Sciatic nerve (tissue), 2 donors: ENCODE data around the gene RASSF1. TPM values are rescaled to one million over a fixed set of nuclear protein-coding genes. Genes with fewer than 3 reads are reported as not detected.

ENCODE experiments used
- ATAC-seq: fragments of 200-7000 bp; cut with Tn5 transposase; one replicate; pipeline ENCODE4 v1.9.1; 2020; ENCODE audit warnings: mild to moderate bottlenecking, moderate library complexity
- DNase-seq: peaks from one replicate; pipeline ENCODE4 v3.0.0-alpha.2; 2020; ENCODE audit warnings: low spot score
- intact Hi-C: fragments of 100-400 bp; cut with DNase I; formaldehyde crosslinking; loops from one replicate; pipeline ENCODE4 v1.14.2; 2022
- total RNA-seq: library from RNA; stranded (reverse); fragmentation: NEBNext Ultra II Directional; extraction: Animal tissue kit (Norgen Biotek cat#: 25700); gene quantifications from one replicate; pipeline ENCODE4 v1.2.1, GENCODE V29; 2021
- donor health status: DM: no; HTN: no; CAD: no.
- donor health status: DM: no; HTN: no; CAD: no.

The RASSF1 gene
- total RNA-seq, 1 donor from 2014 or later: 51.0 TPM

DNA sequence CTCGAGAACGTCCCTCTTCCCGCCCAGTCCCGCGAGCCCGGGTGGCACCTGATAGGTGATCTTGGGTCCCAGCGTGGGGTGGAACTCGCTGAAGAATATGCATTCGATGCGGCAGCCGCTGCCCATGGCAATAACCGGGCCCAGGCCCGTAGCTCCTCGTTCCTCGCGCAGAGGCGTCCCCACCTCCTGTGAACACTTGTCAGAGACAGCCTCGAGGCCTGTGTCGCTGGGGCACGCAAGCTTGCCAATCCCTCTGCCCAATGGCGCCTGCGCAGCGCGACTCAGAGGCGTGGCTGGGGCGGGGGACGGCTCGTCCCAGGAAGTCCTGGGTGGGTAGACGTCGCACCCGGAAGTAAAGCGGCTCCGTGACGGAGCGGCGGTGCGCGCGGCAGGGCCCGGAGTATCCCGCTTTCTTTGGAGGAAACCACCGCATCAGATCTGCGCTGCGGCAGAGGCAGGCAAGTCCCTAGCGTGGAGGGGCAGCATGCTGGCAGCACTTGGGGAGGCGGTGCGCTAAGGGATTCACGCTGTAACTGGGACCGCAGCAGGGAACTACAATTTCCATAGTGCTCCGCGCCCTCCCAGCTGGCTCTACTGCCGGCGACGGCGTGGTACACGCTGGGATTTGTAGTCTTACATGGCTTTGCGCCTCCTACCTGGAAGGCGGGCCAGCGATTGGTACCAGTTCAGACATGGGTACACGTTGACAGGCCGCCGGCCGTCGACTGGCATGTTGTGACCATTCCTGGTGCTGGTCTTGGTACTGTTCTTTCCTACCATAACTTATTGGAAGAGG, 10.1 kb upstream of the RASSF1 start, which contains the start of the genes CYB561D2 and NPRL2:
CYB561D2 (plus strand) TSS at position 336 of the 796 bp plus-strand sequence. CDS start 572 bp downstream, outside the sequence.
NPRL2 (minus strand) TSS at position 249 of the 796 bp plus-strand sequence; CDS start at position 126, 123 bp downstream.
- ATAC-seq (peak; percentile 96), DNase-seq (peak; percentile 98)
- intact Hi-C loops: no loop called here

DNA sequence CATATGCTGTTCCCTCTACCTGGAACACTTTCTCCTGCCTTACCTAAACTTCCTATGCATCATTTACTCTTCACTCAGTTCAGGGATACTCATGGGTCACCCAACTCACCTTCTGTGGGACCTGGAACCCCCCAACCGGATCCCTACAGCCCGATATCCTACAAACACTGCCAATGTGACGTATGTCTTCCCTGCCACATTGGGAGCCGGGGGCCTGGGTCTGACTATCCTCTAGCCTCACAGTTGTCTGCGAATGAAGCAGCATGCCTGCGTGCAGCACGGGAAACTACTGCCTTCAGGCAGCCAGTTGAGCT, 9.5 kb upstream of the RASSF1 start:
- DNase-seq: no peak
- intact Hi-C loops: no loop called here
- ATAC-seq: no peak

DNA sequence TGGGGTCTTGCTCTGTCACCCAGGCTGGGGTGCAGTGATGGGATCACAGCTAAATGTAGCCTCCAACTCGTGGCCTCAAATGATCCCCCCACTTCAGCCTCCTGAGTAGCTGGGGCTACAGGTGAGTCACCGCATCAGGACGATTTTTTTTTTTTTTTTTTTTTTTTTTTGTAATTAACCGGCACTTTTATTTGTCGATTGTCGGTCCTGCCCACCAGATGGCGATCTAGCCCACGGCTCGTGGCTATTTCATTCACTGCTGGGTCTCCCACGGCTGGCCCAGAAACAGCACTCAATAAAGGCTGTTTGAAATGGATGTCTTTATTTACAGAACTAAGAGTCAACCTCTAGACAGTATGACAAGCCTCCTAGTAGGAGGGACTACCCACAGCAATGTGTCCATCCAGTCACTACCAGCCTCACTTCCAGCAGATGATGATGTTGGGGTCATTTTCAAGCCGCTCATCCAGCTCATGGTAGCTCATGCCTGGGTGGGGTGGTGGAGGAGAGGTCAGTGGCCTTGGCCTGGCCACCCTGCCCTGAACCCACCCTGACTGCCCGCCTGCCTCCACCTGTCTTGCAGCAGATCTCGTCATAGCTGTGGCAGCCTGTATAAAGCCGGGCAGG, 6.7 kb upstream of the RASSF1 start:
- ATAC-seq: no peak
- intact Hi-C loops: loop anchor here (5.0 kb wide), 1 partner anchor 195 kb away; no protein-coding TSS in a partner anchor
- DNase-seq: peak; percentile 86

DNA sequence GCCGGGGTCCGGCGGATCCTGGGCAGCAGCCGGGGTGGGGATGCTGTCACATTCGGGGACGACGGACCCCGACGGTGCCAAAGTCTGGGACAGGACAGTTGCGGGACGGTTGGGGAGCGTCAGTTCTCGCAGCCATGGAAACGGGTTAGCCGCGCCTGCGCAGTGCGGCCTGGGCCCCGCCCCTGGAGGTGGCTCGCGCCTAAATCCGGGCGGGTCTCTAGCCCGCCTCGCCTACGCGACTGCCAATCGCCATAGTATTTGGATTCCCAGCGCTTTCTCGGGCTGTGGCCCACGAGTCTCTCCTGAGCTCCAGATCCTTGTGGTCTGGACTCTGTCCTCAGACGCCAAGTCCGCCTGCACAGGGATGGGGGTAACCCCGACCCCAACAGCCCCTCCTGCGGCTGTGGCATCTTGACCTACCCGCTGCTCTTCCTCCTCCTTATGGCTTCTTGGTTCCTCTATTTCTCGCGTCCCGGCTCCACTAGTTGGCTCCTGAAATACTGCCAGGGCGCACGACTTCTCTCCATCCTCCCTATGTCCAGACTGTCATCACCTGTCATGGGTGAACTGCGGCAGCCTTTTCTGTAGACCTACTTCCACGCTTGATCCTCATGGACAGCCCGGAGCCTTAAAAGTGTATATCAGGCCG, 5.1 kb upstream of the RASSF1 start, which contains the start of gene ZMYND10:
ZMYND10 (minus strand) TSS at position 147 of the 649 bp plus-strand sequence. CDS start 153 bp downstream, outside the sequence.
- DNase-seq (peak; percentile 85), ATAC-seq (peak; percentile 49)
- intact Hi-C loops: loop anchor here (5.0 kb wide), 1 partner anchor 197 kb away; no protein-coding TSS in a partner anchor

DNA sequence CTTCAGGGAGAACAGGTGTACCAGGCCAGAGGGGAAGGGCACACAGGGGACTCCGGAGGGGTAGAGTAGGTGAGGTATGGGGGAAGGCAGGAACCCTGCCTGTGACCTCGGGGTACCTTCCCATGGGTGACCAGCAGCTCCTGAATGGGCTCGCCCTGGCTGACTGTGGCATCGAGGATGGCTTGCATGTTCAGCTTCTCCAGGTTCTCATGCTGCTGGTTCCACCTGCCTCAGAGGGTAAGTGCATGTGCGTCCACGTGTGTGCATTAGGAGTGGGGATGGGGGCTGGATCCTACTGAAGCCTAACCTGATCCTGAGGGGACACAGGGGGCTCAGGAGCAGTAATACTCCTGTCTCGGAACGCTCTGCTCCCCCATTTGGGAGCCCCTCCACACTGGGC, 4.4 kb upstream of the RASSF1 start:
- ATAC-seq: no peak
- DNase-seq: no peak
- intact Hi-C loops: loop anchor here (5.0 kb wide), 1 partner anchor 197 kb away; no protein-coding TSS in a partner anchor

DNA sequence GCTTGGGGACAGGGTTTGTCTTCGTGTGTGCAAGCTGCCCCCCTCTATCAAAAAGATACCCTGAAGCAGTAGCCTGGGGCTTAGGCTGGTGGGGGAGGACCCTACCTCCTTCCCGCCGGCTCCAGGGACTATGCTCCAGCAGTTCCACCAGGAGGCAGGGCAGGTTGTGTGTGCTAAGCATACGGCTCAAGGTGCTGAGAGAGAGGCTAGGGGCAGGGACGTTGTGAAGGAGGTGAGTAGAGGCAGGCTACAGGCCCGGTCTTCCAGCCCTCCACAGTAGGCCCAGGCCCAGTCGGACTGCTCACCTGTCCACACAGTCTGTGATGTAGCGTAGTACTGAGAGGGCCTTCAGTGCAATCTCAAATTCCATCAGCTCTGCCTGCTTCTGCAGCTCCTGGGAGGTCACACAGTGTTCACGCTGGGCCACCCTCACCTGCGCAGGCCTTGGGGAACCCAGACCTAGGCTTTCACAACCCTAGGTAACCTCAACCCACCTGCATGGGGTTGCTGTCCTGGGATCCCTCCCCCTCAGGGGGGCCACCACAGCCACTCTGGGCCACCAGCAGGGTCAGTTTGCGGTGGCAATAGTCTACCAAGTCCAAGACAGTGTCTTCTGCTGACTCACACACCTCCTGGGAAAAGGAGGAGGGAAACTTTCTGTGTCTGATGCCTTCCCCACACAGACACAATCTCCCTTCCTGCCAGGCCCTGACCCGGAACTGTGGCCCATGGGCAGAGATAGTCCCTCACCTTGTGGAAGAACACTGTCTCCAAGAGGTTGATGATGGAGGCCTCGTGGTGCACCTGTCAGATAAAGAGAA, 2.4 kb upstream of the RASSF1 start:
- intact Hi-C loops: no loop called here
- DNase-seq: no peak

DNA sequence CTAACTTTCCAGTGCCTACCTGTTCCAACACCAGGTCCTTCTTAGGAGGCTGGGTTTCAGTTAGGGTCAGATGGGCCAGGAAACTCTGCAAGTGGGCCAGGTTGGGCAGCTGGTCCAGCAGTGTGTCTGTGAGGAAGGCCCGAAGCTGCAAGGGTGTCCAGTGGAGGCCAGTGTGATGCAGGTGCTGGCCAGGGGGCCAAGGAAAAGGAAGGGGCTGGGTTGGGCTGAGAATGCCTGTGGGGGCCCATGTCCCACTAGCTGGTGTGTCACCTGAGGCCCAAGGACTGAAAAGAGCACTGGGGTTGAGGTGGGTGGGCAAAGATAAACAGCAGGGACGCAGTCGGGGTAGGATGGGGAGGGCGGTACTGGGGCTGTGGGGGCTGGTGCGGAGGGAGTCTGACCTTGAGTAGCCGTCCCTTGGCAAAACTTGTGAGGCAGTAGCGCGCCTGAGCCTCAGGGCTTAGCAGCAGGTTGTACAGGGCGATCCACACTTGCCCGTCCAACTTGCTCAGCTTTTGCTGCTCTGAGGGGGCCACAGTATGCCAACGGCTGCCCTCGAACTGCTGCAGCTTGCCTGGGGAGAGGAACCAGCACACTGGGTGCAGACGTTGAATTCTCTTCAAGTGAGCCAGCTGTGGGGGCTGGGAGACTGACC, 1.5 kb upstream of the RASSF1 start:
- ATAC-seq (no peak), DNase-seq (no peak)
- intact Hi-C loops: no loop called here

More for the DNA sequence above, 2.4 kb upstream of the RASSF1 start:
- ATAC-seq: no peak

DNA sequence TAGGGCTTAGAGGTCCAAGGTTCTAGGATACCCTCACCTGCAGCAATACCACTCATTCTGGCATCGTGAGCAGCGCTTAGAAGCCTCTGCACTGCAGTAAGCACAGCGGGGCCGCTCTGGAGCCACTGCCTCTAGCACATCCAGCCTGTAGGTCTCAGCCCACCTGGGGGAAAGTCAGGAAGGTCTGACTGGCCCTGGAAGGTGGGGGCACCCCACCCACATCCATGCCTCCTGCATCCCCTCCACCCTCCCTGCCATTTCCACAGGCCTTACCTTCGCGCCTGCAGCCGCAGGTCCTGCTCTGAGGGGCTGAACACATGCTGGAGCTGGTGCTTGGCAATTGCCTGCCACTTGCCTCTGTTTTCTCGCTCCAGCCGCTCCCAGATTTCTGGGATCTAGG, 901 bp upstream of the RASSF1 start:
- ATAC-seq (no peak), DNase-seq (no peak)
- intact Hi-C loops: no loop called here

DNA sequence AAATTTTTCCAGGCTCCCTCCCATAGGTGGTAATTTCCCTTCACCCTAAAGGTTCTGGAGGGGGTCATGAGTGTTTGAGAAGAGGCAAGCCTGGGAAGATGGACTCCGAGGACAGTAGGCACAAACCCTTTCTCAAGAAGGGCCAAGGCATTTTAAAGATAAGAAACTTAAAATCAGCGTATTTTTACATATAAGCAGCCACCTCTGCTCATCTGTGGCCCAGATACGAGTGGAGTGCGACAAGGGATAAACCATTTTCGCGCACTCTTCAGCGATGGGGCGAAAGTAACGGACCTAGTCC, 539 bp downstream of the RASSF1 start:
- DNase-seq: no peak

DNA sequence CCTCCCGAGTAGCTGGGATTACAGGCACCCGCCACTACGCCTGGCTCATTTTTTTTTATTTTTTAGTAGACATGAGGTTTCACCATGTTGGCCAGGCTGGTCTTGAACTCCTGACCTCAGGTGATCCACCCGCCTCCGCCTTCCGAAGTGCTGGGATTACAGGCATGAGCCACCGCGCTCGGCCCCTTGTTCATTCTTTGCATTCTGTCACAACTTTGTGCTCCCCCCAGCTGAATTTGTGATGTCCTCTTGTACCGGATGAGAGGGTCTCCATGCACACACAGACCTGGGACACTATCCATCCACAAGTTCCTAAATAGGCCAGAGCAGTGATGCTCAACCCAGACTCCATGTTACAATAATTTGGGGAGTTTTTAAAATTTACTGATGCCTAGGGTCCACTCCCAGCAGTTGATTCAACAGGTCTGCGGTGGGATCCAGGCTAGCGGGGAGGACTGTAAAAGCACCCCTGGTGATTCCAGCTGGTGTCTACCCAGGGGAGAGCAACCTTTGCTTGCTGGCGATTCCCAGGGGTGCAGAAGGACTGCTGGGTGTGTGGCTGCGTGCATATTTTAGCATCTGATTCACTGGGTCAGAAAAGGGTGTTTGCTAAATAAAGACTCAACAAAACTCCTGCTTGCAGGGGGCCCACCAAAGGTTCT, 1.0 kb downstream of the RASSF1 start:
- intact Hi-C loops: no loop called here
- DNase-seq (no peak), ATAC-seq (no peak)

More for the DNA sequence above, 539 bp downstream of the RASSF1 start:
- no peak for ATAC-seq
- intact Hi-C loops: no loop called here

DNA sequence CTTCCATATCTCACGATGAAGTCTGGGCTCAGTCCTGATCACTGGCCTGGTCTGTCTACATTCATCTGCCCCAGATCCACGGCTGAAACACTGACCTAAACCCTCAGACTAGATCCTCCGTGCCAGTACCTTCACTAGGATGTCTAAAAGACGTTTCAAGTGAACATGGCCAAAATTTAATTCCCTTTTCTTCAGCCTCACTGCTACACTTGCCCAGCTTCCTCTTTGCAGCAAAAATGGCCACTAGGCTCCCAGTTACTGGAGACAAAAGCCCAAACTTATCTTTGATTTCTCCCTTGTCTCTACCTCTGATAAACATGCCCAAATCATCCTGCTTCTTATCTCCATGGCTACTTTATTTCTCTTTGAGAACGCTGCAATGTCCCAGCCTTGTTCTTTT, 1.7 kb downstream of the RASSF1 start:
- intact Hi-C loops: no loop called here
- ATAC-seq: no peak
- no peak for DNase-seq

DNA sequence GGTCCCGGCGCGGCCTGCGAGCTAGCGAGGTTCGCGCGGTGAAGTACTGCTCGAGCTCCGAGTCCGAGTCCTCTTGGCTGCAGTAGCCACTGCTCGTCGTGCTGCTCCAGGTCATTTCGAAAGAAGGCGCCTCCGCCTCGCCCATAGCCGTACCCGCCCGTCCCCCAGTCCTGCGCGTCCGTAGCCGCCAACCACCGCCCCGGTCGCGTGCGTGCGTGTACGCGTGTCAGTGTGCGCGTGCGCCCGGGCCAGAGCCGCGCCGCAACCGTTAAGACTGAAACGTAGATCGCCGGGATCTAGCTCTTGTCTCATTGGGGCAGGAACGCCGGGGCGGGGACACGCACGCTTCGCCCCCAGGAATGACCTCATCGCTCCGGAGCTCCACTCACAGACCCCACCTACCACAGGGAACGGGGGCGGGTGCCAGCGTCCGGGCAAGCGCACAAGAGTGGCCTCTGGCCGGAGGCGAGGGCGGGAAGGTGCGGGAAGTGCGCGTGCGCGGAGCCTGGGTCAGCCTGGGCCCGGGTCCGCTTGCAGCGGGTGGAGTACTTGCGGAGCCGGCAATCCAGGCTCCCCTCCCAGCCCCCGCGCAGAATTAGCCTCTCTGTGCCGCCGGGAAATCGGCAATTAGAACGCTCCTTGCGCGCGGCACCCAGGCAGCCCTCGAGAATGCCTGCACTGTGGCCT, 3.3 kb downstream of the RASSF1 start:
- ATAC-seq (peak; percentile 92), DNase-seq (peak; percentile 100)
- intact Hi-C loops: no loop called here

DNA sequence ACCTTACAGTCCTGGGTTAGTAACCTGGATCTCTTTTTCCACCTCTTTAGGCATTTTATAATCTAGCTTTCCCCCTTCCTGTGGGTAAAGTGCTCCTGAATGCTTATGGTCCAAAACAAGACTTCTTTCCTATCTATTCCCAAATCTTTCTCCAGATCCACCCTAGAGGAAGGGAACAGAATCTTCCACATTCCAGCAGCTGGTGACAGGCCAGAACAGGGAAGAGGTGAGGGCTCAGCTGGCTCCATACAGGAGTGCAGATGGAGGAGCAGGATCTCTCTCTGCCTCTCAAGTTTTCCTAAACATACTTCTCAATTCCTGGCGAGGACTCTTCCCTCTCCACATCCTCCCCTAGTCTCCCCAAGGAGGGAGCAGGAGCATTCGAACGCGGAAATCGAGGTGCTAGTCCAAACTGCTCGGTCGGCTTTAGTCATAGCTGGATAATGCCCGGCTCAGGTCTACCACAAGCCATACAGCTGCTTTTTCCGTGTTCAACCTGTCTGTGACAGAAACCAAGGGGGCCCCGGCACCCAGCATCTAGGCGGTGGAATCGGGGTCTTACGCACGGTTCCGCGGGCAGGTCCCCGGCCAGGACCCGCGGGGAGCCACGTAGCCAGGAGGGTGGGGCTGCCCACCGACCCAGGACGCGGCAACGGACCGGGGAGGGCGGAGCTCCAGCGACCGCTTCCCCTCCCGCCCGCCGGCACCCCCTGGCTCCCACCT, 4.0 kb downstream of the RASSF1 start:
- no peak for DNase-seq
- intact Hi-C loops: no loop called here
- ATAC-seq: no peak

DNA sequence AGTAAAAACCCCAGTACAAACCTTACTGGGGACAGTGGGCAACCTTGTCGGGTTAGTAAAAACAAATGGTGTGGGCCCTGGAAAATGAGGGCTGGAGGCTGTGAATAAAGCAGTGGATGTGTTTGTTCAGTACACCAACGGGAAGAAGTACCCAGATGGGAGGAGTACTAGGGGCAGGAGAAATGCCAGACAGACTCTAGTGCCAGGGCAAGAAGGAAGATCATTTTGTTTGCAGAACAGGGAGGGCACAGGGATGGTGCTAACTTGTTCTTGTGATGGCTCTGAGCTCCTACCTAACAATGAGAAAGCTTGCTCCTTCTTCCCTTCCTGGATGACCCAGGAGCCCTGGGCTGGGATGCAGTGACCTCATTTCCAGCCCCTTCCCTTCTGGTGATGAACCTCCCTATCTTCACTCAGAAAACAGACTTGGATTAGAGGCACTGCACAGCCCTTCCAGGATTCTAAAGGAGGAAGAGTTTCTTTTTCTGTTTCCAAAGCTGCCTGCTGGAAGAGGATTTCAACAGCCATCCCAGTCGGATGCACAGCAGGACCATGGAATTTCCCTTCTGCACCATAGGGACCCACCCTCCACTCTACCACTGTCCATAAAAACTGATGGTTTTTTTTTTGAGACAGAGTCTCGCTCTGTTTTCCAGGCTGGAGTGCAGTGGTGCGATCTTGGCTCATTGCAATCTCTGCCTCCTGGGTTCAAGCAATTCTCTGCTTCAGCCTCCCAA, 6.1 kb downstream of the RASSF1 start:
- ATAC-seq: no peak
- no peak for DNase-seq
- intact Hi-C loops: no loop called here

DNA sequence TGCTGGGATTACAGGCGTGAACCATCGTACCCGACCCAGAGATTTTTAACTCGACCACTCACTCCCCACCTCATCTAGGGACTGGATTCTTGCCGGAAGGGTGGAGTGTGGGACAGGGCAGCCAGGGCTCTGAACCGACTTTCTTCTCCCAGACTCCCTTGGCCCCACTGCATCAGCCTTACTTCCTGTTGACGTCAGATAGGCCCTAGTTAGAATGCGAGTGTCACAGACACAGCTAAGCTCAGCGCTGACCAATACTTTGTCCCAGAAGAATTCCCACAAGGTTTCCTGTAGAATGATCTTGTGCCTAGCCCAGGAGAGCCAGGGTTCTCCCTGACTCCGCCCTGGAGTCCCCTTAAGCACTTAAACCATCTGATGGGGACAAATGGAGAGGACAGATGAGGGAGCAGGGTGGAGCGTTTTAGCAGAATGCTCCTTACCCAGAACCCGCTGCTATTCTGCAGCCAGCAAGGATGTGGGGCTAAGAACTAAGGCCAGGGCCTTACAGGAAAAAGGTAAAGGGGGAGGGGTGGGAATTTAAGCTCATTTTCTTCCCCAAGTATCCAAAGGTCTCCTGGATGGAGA, 6.8 kb downstream of the RASSF1 start:
- peak; percentile 9 for ATAC-seq
- intact Hi-C loops: no loop called here
- peak; percentile 72 for DNase-seq

DNA sequence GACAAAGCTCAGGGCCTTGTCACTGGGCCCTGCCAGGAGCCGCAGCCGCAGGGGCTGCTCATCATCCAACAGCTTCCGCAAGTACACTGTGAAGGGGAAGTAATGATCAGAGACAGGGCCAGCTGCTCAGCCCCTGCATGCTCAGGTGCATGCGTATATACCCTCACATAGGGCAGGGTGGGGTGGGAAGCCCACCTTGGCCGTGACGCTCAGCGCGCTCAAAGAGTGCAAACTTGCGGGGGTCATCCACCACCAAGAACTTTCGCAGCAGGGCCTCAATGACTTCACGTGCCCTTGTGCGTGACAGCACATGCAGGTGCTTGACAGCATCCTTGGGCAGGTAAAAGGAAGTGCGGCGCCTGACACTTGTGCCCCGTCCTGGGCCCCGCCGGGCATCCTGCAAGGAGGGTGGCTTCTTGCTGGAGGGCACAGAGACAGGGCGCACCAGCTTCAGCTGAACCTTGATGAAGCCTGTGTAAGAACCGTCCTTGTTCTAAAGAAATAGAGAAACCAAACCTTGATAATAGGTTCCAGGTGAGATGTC, 9.2 kb downstream of the RASSF1 start:
- ATAC-seq (no peak), DNase-seq (no peak)
- intact Hi-C loops: no loop called here
